WTC11 (cell line): Measurements from ENCODE around the gene SYNGR3. TPM values are rescaled to one million over a fixed set of nuclear protein-coding genes. Genes with fewer than 3 reads are reported as not detected.

ENCODE experiments used
- ATF6 ChIP-seq: sonication (generic); formaldehyde crosslinking; IDR thresholded peaks from 2 replicates; pipeline ENCODE4 v1.8.1; 2023; ENCODE audit warnings: mild to moderate bottlenecking, missing genetic modification reagents
- E2F5 ChIP-seq: sonication (generic); formaldehyde crosslinking; IDR thresholded peaks from 2 replicates; pipeline ENCODE4 v1.8.1; 2022; ENCODE audit warnings: mild to moderate bottlenecking, moderate library complexity, missing genetic modification reagents
- FOXJ3 ChIP-seq: sonication (generic); formaldehyde crosslinking; IDR thresholded peaks from 2 replicates; pipeline ENCODE4 v1.9.0; 2021; ENCODE audit warnings: missing genetic modification reagents, mild to moderate bottlenecking, borderline replicate concordance
- HMGA2 ChIP-seq: fragments of 250-450 bp; sonication (Bioruptor Pico); IDR thresholded peaks from 2 replicates; pipeline ENCODE4 v1.4.0; 2021; ENCODE audit warnings: mild to moderate bottlenecking, moderate library complexity
- MXD4 ChIP-seq: fragments of 250-450 bp; sonication (Bioruptor Pico); IDR thresholded peaks from 2 replicates; pipeline ENCODE4 v1.8.0; 2021; ENCODE audit warnings: mild to moderate bottlenecking, moderate library complexity, borderline replicate concordance
- NFE2L1 ChIP-seq: sonication (generic); formaldehyde crosslinking; IDR thresholded peaks from 2 replicates; pipeline ENCODE4 v1.8.1; 2023; ENCODE audit warnings: missing genetic modification reagents
- NR3C1 ChIP-seq: sonication (generic); formaldehyde crosslinking; conservative IDR thresholded peaks from 2 replicates; pipeline ENCODE4 v1.8.1; 2023; ENCODE audit warnings: low read depth, mild to moderate bottlenecking, missing genetic modification reagents
- OVOL2 ChIP-seq: fragments of 250-450 bp; sonication (Bioruptor Pico); IDR thresholded peaks from 2 replicates; pipeline ENCODE4 v1.9.0; 2021; ENCODE audit warnings: mild to moderate bottlenecking, borderline replicate concordance
- PRRX2 ChIP-seq: fragments of 250-450 bp; sonication (Bioruptor Pico); IDR thresholded peaks from 2 replicates; pipeline ENCODE4 v1.8.0; 2021; ENCODE audit warnings: mild to moderate bottlenecking
- SMAD4 ChIP-seq: sonication (generic); formaldehyde crosslinking; IDR thresholded peaks from 2 replicates; pipeline ENCODE4 v1.8.0; 2022; ENCODE audit warnings: mild to moderate bottlenecking, missing genetic modification reagents
- SOX15 ChIP-seq: fragments of 250-450 bp; sonication (Bioruptor Pico); IDR thresholded peaks from 2 replicates; pipeline ENCODE4 v1.9.0; 2021; ENCODE audit warnings: mild to moderate bottlenecking
- TP53 ChIP-seq: sonication (generic); formaldehyde crosslinking; IDR thresholded peaks from 2 replicates; pipeline ENCODE4 v1.8.1; 2023; ENCODE audit warnings: mild to moderate bottlenecking, missing genetic modification reagents
- ZBTB21 ChIP-seq: sonication (generic); formaldehyde crosslinking; IDR thresholded peaks from 2 replicates; pipeline ENCODE4 v1.8.1; 2023; ENCODE audit warnings: mild to moderate bottlenecking, missing genetic modification reagents, borderline replicate concordance
- ZNF138 ChIP-seq: sonication (generic); formaldehyde crosslinking; conservative IDR thresholded peaks from 2 replicates; pipeline ENCODE4 v1.8.1; 2022; ENCODE audit warnings: mild to moderate bottlenecking, moderate library complexity, missing genetic modification reagents
- ZNF281 ChIP-seq: sonication (generic); formaldehyde crosslinking; IDR thresholded peaks from 2 replicates; pipeline ENCODE4 v1.8.0; 2023; ENCODE audit warnings: mild to moderate bottlenecking, missing genetic modification reagents
- ZNF416 ChIP-seq: fragments of 250-450 bp; sonication (Bioruptor Pico); IDR thresholded peaks from 2 replicates; pipeline ENCODE4 v1.9.0; 2021; ENCODE audit warnings: mild to moderate bottlenecking, inconsistent platforms
- ZNF423 ChIP-seq: fragments of 250-450 bp; sonication (Bioruptor Pico); IDR thresholded peaks from 2 replicates; pipeline ENCODE4 v2.1.2; 2022; ENCODE audit warnings: mild to moderate bottlenecking, moderate library complexity
- total RNA-seq: library from RNA; stranded (reverse); gene quantifications from 3 replicates; pipeline ENCODE4 v1.2.3, GENCODE V29; 2021
- TF ChIP-seq, protein P1 (sequence below): fragments of 250-450 bp; sonication (Bioruptor Pico); conservative IDR thresholded peaks from 2 replicates; pipeline ENCODE4 v1.9.0; 2021; ENCODE audit warnings: mild to moderate bottlenecking
- TF ChIP-seq, protein P2 (sequence below): sonication (generic); formaldehyde crosslinking; IDR thresholded peaks from 2 replicates; pipeline ENCODE4 v1.8.0; 2023; ENCODE audit warnings: missing genetic modification reagents, mild to moderate bottlenecking, borderline replicate concordance
- TF ChIP-seq, protein P3 (sequence below): fragments of 250-450 bp; sonication (Bioruptor Pico); IDR thresholded peaks from 2 replicates; pipeline ENCODE4 v1.8.0; 2021; ENCODE audit warnings: mild to moderate bottlenecking
- TF ChIP-seq, protein P4 (sequence below): fragments of 250-450 bp; sonication (Bioruptor Pico); IDR thresholded peaks from 2 replicates; pipeline ENCODE4 v1.9.0; 2021; ENCODE audit warnings: mild to moderate bottlenecking, borderline replicate concordance

The SYNGR3 gene
- total RNA-seq, 1 experiment from 2014 or later = 41.5 TPM

GRCh38 chr16:1980030-1980769 lies 9.6 kb upstream of the SYNGR3 start (continued):
- TF ChIP-seq, protein P1, sequence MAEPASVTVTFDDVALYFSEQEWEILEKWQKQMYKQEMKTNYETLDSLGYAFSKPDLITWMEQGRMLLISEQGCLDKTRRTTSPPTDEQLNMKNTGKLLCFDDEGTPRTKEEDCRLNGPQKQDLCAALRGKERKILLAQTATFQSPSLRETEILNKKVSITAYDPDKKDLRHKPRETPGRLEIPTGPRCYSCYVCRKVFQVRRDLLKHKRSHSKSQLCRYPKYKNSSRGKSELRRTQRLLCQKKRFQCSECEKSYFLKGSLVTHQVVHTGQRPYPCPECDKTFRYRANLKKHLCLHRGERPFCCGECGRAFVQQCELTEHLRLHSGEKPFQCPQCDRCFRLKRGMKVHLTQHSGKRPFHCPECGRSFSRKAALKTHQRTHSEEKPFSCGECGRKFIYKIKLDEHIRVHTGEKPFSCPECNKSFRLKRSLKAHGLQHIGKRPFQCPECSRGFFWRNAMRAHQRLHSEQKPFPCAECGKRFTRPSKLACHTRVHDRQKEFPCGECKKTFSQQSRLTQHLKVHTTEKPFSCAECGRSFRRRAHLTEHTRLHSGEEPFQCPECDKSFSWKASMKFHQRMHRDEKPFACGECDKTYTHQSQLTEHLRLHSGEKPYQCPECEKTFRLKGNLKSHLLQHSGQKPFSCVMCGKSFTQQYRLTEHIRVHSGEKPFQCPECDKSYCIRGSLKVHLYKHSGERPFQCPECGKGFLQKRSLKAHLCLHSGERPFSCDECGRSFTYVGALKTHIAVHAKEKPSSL (CRISPR knock-in tag) = no peak
- TF ChIP-seq ZNF423 (CRISPR knock-in tag) = no peak
- no peak for TF ChIP-seq E2F5 (CRISPR knock-in tag)
- TF ChIP-seq, protein P2, sequence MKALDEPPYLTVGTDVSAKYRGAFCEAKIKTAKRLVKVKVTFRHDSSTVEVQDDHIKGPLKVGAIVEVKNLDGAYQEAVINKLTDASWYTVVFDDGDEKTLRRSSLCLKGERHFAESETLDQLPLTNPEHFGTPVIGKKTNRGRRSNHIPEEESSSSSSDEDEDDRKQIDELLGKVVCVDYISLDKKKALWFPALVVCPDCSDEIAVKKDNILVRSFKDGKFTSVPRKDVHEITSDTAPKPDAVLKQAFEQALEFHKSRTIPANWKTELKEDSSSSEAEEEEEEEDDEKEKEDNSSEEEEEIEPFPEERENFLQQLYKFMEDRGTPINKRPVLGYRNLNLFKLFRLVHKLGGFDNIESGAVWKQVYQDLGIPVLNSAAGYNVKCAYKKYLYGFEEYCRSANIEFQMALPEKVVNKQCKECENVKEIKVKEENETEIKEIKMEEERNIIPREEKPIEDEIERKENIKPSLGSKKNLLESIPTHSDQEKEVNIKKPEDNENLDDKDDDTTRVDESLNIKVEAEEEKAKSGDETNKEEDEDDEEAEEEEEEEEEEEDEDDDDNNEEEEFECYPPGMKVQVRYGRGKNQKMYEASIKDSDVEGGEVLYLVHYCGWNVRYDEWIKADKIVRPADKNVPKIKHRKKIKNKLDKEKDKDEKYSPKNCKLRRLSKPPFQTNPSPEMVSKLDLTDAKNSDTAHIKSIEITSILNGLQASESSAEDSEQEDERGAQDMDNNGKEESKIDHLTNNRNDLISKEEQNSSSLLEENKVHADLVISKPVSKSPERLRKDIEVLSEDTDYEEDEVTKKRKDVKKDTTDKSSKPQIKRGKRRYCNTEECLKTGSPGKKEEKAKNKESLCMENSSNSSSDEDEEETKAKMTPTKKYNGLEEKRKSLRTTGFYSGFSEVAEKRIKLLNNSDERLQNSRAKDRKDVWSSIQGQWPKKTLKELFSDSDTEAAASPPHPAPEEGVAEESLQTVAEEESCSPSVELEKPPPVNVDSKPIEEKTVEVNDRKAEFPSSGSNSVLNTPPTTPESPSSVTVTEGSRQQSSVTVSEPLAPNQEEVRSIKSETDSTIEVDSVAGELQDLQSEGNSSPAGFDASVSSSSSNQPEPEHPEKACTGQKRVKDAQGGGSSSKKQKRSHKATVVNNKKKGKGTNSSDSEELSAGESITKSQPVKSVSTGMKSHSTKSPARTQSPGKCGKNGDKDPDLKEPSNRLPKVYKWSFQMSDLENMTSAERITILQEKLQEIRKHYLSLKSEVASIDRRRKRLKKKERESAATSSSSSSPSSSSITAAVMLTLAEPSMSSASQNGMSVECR (CRISPR knock-in tag) = no peak
- no peak for TF ChIP-seq ZBTB21 (CRISPR knock-in tag)
- no peak for TF ChIP-seq NFE2L1 (CRISPR knock-in tag)
- no peak for TF ChIP-seq NR3C1 (CRISPR knock-in tag)
- TF ChIP-seq FOXJ3 = no peak; the same call in 1 of the 2 replicates
- TF ChIP-seq TP53 = no peak
- TF ChIP-seq HMGA2 (CRISPR knock-in tag) = no peak
- no peak for TF ChIP-seq ZNF138 (CRISPR knock-in tag)
- no peak for TF ChIP-seq SMAD4 (CRISPR knock-in tag)
- no peak for TF ChIP-seq MXD4
- TF ChIP-seq, protein P3, sequence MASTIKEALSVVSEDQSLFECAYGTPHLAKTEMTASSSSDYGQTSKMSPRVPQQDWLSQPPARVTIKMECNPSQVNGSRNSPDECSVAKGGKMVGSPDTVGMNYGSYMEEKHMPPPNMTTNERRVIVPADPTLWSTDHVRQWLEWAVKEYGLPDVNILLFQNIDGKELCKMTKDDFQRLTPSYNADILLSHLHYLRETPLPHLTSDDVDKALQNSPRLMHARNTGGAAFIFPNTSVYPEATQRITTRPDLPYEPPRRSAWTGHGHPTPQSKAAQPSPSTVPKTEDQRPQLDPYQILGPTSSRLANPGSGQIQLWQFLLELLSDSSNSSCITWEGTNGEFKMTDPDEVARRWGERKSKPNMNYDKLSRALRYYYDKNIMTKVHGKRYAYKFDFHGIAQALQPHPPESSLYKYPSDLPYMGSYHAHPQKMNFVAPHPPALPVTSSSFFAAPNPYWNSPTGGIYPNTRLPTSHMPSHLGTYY = no peak
- TF ChIP-seq SOX15 (CRISPR knock-in tag) = no peak
- TF ChIP-seq ATF6 (CRISPR knock-in tag) = no peak
- 0 out of 2 replicates have a peak, but pooled peaks have one; percentile 19 for TF ChIP-seq ZNF416
- 0 out of 2 replicates have a peak, but pooled peaks have one; percentile 38 for TF ChIP-seq ZNF281 (CRISPR knock-in tag)
- no peak for TF ChIP-seq OVOL2 (CRISPR knock-in tag)
- TF ChIP-seq, protein P4, sequence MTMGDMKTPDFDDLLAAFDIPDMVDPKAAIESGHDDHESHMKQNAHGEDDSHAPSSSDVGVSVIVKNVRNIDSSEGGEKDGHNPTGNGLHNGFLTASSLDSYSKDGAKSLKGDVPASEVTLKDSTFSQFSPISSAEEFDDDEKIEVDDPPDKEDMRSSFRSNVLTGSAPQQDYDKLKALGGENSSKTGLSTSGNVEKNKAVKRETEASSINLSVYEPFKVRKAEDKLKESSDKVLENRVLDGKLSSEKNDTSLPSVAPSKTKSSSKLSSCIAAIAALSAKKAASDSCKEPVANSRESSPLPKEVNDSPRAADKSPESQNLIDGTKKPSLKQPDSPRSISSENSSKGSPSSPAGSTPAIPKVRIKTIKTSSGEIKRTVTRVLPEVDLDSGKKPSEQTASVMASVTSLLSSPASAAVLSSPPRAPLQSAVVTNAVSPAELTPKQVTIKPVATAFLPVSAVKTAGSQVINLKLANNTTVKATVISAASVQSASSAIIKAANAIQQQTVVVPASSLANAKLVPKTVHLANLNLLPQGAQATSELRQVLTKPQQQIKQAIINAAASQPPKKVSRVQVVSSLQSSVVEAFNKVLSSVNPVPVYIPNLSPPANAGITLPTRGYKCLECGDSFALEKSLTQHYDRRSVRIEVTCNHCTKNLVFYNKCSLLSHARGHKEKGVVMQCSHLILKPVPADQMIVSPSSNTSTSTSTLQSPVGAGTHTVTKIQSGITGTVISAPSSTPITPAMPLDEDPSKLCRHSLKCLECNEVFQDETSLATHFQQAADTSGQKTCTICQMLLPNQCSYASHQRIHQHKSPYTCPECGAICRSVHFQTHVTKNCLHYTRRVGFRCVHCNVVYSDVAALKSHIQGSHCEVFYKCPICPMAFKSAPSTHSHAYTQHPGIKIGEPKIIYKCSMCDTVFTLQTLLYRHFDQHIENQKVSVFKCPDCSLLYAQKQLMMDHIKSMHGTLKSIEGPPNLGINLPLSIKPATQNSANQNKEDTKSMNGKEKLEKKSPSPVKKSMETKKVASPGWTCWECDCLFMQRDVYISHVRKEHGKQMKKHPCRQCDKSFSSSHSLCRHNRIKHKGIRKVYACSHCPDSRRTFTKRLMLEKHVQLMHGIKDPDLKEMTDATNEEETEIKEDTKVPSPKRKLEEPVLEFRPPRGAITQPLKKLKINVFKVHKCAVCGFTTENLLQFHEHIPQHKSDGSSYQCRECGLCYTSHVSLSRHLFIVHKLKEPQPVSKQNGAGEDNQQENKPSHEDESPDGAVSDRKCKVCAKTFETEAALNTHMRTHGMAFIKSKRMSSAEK = no peak
- peak; percentile 68; the same call in 1 of the 2 replicates for TF ChIP-seq PRRX2
